ENCODE measurements around the gene TSTD2. TPM values are rescaled to one million over a fixed set of nuclear protein-coding genes. Genes with fewer than 3 reads are reported as not detected.

Gene TSTD2
- 18.6 TPM for total RNA-seq
- long read RNA-seq, full-length matches to known transcripts: 12 of 21 reads
- long read RNA-seq, partial matches to known transcripts: 1 of 21 reads
- long read RNA-seq, other reads (novel, unspliced or antisense): 8 of 21 reads

DNA sequence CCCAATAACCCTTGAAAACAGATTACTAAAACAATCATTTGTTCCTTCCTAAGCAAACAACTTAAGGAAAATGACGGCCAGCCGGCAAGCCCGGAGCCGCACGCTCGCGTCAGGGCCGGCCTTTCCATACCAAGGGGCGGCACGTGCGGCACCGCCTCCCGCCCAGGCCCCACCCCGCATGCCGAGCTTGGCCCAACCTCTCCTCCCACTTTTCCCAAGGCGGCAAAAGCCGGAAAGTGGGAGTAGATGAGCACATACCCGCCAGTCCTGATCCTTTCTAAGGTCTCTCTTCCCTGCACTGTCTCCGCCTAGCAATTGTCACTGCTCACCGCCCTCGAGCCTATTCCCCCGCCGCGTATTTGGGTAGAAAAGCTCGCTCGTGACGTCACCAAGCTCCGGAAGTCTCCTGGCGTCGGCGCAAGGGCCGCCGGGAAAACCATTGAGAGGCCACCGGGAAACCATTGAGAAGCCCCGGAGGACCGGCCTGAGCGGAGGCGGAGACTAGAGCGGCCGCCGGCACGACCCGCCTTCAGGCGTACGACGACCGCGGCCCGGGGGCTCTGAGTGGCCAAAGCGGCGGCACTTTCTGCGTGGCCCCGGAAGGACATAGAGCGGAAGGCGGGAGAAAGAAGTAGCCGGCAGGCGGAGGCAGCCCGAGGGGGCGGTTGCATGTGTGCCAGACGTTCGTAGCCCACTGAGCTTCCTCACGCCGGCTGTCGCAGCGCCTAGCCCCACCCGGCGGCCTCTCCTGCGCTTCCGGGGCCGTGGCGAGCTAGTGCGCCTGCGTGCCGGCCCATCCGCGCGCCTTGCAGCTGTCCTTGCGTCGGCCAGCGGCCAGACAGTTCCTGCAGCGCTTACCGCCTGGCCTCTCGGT is at the start of gene TSTD2, which contains the start of gene NCBP1:
Gene TSTD2 (minus strand): TSS at position 384 of the 874 bp plus-strand sequence. CDS start 5,806 bp downstream, outside the sequence.
Gene NCBP1 (plus strand): TSS at position 837 of the 874 bp plus-strand sequence. CDS start 61 bp downstream, outside the sequence.
- Histone ChIP-seq H3K4me3 (peak within 1 kb of the TSS; percentile 94), H3K36me3 (no peaks in the 10 kb centered on the region), H3K9me3 (no peaks in the 10 kb centered on the region), H3K4me1 (peaks cover 53% of the 10 kb centered on the region), H3K27me3 (ENCODE audit: low read depth) (no peaks in the 10 kb centered on the region), H3K27ac (peak within 1 kb of the TSS; percentile 98)
- ATAC-seq (peak; percentile 95 to 97), DNase-seq (peak; percentile 99)
- intact Hi-C loops (cut with DNase I): no loop called here
- no peak for TF ChIP-seq CTCF (IDR thresholded peaks at IDR 0.05)

DNA sequence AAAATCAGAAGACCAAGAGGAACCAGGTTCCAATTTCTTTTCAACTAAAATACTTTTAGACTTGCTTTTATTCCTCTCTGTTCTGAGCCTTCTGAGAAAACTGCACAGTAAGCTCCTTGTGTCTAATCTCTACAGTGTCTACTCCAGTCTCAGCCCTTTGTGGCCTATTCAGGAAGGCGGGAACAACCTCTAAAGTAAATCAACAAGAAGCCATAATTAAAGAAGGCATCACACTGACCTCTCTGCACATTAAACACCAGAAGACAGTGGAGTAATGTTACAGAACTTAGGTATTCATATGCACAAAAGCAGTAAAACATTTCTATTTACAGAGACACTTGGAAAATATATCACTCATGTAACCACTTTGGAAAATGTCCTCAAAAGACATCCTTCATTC is 49.1 kb upstream of the TSTD2 start:
- no peaks in the 10 kb centered on the region for H3K9me3 ChIP-seq
- DNase-seq (no peak), ATAC-seq (no peak)
- intact Hi-C loops (cut with DNase I): no loop called here
- H3K4me3 ChIP-seq: no peak overlapping the region
- H3K27ac ChIP-seq: no peak overlapping the region
- H3K4me1 ChIP-seq: no peaks in the 10 kb centered on the region
- H3K36me3 ChIP-seq: peaks cover 98% of the 10 kb centered on the region
- TF ChIP-seq CTCF (IDR thresholded peaks at IDR 0.05): no peak
- H3K27me3 ChIP-seq (ENCODE audit: low read depth): no peaks in the 10 kb centered on the region

DNA sequence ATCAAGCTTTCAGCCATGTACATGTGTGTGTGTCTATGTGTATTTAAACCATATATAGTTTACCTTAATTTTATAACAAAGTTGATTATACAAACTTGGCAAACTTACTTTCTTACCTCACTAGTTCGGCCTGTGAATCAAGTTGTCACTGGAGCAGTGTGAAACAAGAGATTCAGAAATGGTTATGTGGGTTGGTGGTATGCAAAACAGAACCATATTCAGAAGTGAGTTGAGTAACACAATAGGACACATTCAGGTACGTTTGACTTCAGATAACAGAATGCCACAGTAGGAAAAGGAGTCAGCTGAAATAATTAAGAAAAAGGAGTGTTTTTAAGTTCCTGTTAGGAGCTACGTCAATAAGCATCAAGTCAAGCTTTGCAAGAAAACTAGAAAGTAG is 42.5 kb upstream of the TSTD2 start:
- H3K9me3 ChIP-seq: no peaks in the 10 kb centered on the region
- H3K4me1 ChIP-seq: no peaks in the 10 kb centered on the region
- DNase-seq (no peak), ATAC-seq (no peak)
- H3K36me3 ChIP-seq: peaks cover 100% of the 10 kb centered on the region
- no peak overlapping the region for H3K4me3 ChIP-seq
- H3K27ac ChIP-seq: no peak overlapping the region
- TF ChIP-seq CTCF (IDR thresholded peaks at IDR 0.05): no peak
- H3K27me3 ChIP-seq (ENCODE audit: low read depth): no peaks in the 10 kb centered on the region
- intact Hi-C loops (cut with DNase I): no loop called here

- H3K27ac ChIP-seq: no peak overlapping the region
Measured at GRCh38 chr9:97673922-97674321, 40.8 kb upstream of the TSTD2 start.

GRCh38 chr9:97672403-97672802 is 39.2 kb upstream of the TSTD2 start:
- H3K4me3 ChIP-seq: no peak overlapping the region
- no peaks in the 10 kb centered on the region for H3K27me3 ChIP-seq (ENCODE audit: low read depth)
- H3K4me1 ChIP-seq: no peaks in the 10 kb centered on the region
- no peak for ATAC-seq
- no peak for DNase-seq
- intact Hi-C loops (cut with DNase I): no loop called here
- H3K27ac ChIP-seq: no peak overlapping the region
- no peaks in the 10 kb centered on the region for H3K9me3 ChIP-seq
- H3K36me3 ChIP-seq: peaks cover 100% of the 10 kb centered on the region
- TF ChIP-seq CTCF (IDR thresholded peaks at IDR 0.05): no peak

More at GRCh38 chr9:97673922-97674321, 40.8 kb upstream of the TSTD2 start:
- H3K4me1 ChIP-seq: no peaks in the 10 kb centered on the region
- ATAC-seq (no peak), DNase-seq (no peak)
- no peaks in the 10 kb centered on the region for H3K27me3 ChIP-seq (ENCODE audit: low read depth)
- H3K9me3 ChIP-seq: no peaks in the 10 kb centered on the region
- no peak overlapping the region for H3K4me3 ChIP-seq
- intact Hi-C loops (cut with DNase I): no loop called here
- no peak for TF ChIP-seq CTCF (IDR thresholded peaks at IDR 0.05)
- peaks cover 100% of the 10 kb centered on the region for H3K36me3 ChIP-seq
